ENCODE results near the gene BACE1.
"Not testable (repeated sequence)": the region's sequence is repeated elsewhere in the genome, so short reads cannot be mapped to it uniquely, and the experiment has no call there.

BACE1 gene

GRCh38 chr11:117273550-117274289 is 42.3 kb downstream of the BACE1 start:
- DNase-seq (ENCODE audit: low spot score) = peak; percentile 61

- DNase-seq (ENCODE audit: low spot score) = not testable (repeated sequence)
Measured at GRCh38 chr11:117272175-117272574, 43.9 kb downstream of the BACE1 start.

GRCh38 chr11:117271208-117271607 is 44.8 kb downstream of the BACE1 start:
- no peak for DNase-seq (ENCODE audit: low spot score)

GRCh38 chr11:117269856-117270255 is 46.2 kb downstream of the BACE1 start:
- DNase-seq (ENCODE audit: low spot score) = no peak

- DNase-seq (ENCODE audit: low spot score) = no peak
Measured at GRCh38 chr11:117265745-117266144, 50.3 kb downstream of the BACE1 start.

DNA sequence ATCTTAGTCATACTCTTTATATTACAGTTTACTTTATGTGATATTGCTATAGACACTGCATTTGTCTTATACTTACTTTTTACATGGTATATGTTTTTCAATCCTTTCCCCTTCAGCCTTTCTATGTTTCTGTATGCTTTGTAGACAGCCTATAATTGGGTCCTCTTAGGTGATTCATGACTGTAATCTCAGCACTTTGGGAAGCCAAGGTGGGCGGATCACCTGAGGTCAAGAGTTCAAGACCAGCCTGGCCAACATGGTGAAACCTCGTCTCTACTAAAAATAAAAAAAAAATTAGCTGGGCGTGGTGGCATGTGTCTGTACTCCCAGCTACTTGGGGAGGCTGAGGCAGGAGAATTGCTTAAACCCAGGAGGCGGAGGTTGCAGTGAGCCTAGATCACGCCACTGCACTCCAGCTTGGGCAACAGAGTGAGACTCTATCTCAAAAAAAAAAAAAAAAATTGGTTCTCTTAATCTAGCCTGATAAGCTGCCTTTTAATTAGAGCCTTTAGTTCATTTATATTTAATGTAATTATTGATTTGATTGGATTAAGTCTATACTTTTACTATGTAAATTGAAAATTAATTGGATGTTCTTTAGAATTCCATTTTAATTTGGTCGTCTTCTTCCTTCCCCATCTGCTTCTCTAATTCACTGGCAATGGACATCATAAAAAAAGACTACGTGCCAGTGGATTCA is 51.3 kb downstream of the BACE1 start:
- DNase-seq (ENCODE audit: low spot score) = not testable (repeated sequence)

GRCh38 chr11:117259417-117259816 is 56.6 kb downstream of the BACE1 start:
- peak; percentile 49 for DNase-seq (ENCODE audit: low spot score)

GRCh38 chr11:117258576-117258975 is 57.5 kb downstream of the BACE1 start:
- no peak for DNase-seq (ENCODE audit: low spot score)

DNA sequence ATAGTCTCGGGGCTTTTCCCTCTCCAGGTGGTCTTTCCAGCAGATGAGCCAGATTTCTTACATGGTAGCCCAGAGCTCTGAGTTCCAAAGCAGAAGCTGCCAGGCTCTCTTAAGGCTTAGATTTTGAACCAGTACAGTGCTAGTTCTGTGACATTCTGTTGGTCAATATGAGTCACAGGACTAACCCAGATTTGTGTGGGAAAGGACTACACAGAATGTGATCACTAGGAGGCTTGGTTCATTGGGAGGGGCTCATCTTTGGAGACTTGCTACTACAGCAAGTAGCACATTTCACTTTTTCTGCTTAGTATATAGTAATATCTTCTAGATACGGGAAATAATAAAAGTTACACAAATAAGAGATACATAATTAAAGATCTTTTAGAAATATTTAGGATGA is 59.5 kb downstream of the BACE1 start:
- DNase-seq (ENCODE audit: low spot score) = peak; percentile 57

GRCh38 chr11:117255966-117256365 is 60.1 kb downstream of the BACE1 start:
- no peak for DNase-seq (ENCODE audit: low spot score)

GRCh38 chr11:117251506-117251905 is 64.5 kb downstream of the BACE1 start:
- no peak for DNase-seq (ENCODE audit: low spot score)

DNA sequence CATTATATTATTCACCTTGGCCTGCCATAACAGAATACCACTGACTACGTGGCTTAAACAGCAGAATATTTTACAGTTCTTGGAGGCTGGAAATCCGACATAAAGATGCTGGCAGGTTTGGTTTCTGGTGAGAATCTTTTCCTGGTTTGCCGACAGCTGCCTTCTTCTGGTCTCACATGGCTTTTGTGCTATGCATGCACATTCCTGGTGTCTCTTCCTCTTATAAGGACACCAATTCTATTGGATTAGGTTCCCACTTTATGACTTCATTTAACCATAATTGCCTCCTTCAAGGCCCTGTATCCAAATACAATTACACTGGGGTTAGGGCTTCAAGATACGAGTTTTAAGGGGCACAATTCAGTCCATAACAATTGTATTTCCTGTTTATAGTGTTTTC is 66.5 kb downstream of the BACE1 start:
- no peak for DNase-seq (ENCODE audit: low spot score)

- DNase-seq (ENCODE audit: low spot score) = no peak
Measured at GRCh38 chr11:117248341-117248740, 67.7 kb downstream of the BACE1 start.

- DNase-seq (ENCODE audit: low spot score) = peak; percentile 92
Measured at GRCh38 chr11:117239295-117239694, 76.8 kb downstream of the BACE1 start.

GRCh38 chr11:117238221-117238620 is 77.8 kb downstream of the BACE1 start:
- no peak for DNase-seq (ENCODE audit: low spot score)
